ENCODE results near the gene FBXL7. TPM values are rescaled to one million over a fixed set of nuclear protein-coding genes. Genes with fewer than 3 reads are reported as not detected.

FBXL7 gene
- polyA plus RNA-seq, 3 donors from 2014 or later, result not detected

- H3K4me3 Mint-ChIP-seq, result no peak overlapping the region
- no peaks in the 10 kb centered on the region for H3K36me3 Mint-ChIP-seq
- H3K27me3 Mint-ChIP-seq (ENCODE audit: low read depth in 3 of 3), result no peaks in the 10 kb centered on the region
- H3K4me1 Mint-ChIP-seq, result no peaks in the 10 kb centered on the region
- DNase-seq, result no peak
- peaks cover 6 to 18% (median 12%) of the 10 kb centered on the region in 6 donors for H3K9me3 Mint-ChIP-seq
- no peak overlapping the region for H3K27ac Mint-ChIP-seq
These were observed 127.1 kb downstream of the FBXL7 start for GRCh38 chr5:15627109-15627508.

GRCh38 chr5:15627647-15628046 is 127.7 kb downstream of the FBXL7 start:
- H3K4me1 Mint-ChIP-seq, result no peaks in the 10 kb centered on the region
- no peak overlapping the region for H3K27ac Mint-ChIP-seq
- H3K4me3 Mint-ChIP-seq, result no peak overlapping the region
- peaks cover 6 to 17% (median 12%) of the 10 kb centered on the region in 6 donors for H3K9me3 Mint-ChIP-seq
- DNase-seq, result no peak
- no peaks in the 10 kb centered on the region for H3K27me3 Mint-ChIP-seq (ENCODE audit: low read depth in 3 of 3)
- H3K36me3 Mint-ChIP-seq, result no peaks in the 10 kb centered on the region

- H3K9me3 Mint-ChIP-seq, result peaks cover 4 to 18% (median 9%) of the 10 kb centered on the region in 6 donors
- H3K4me1 Mint-ChIP-seq, result no peaks in the 10 kb centered on the region
- DNase-seq, result no peak
- no peak overlapping the region for H3K27ac Mint-ChIP-seq
- H3K4me3 Mint-ChIP-seq, result no peak overlapping the region
- no peaks in the 10 kb centered on the region for H3K36me3 Mint-ChIP-seq
- H3K27me3 Mint-ChIP-seq (ENCODE audit: low read depth in 3 of 3), result no peaks in the 10 kb centered on the region
These were observed 130.5 kb downstream of the FBXL7 start for GRCh38 chr5:15630441-15630840.

- Mint-ChIP-seq H3K27ac (no peak overlapping the region), H3K4me3 (no peak overlapping the region), H3K36me3 (no peaks in the 10 kb centered on the region), H3K27me3 (ENCODE audit: low read depth in 3 of 3) (no peaks in the 10 kb centered on the region), H3K9me3 (peaks cover 7 to 29% (median 12%) of the 10 kb centered on the region in 6 donors), H3K4me1 (no peaks in the 10 kb centered on the region)
- DNase-seq, result no peak
These were observed 134.8 kb downstream of the FBXL7 start for GRCh38 chr5:15634591-15635288.

- no peaks in the 10 kb centered on the region for H3K4me1 Mint-ChIP-seq
- peaks cover 7 to 31% (median 13%) of the 10 kb centered on the region in 6 donors for H3K9me3 Mint-ChIP-seq
- H3K36me3 Mint-ChIP-seq, result no peaks in the 10 kb centered on the region
- no peaks in the 10 kb centered on the region for H3K27me3 Mint-ChIP-seq (ENCODE audit: low read depth in 3 of 3)
- no peak for DNase-seq
- no peak overlapping the region for H3K27ac Mint-ChIP-seq
- H3K4me3 Mint-ChIP-seq, result no peak overlapping the region
These were observed 135.3 kb downstream of the FBXL7 start for GRCh38 chr5:15635289-15635616.

- Mint-ChIP-seq H3K4me3 (no peak overlapping the region), H3K36me3 (no peaks in the 10 kb centered on the region), H3K27me3 (ENCODE audit: low read depth in 3 of 3) (no peaks in the 10 kb centered on the region), H3K27ac (no peak overlapping the region), H3K9me3 (peaks cover 10 to 42% (median 16%) of the 10 kb centered on the region in 6 donors), H3K4me1 (no peaks in the 10 kb centered on the region)
- no peak for DNase-seq
These were observed 137.4 kb downstream of the FBXL7 start for GRCh38 chr5:15637345-15637744.

- Mint-ChIP-seq H3K36me3 (no peaks in the 10 kb centered on the region), H3K27ac (no peak overlapping the region)
- no peak for DNase-seq
These were observed 137.9 kb downstream of the FBXL7 start for GRCh38 chr5:15637886-15638285.

GRCh38 chr5:15638296-15638695 is 138.3 kb downstream of the FBXL7 start:
- Mint-ChIP-seq H3K4me3 (no peak overlapping the region), H3K27ac (no peak overlapping the region), H3K36me3 (no peaks in the 10 kb centered on the region), H3K27me3 (ENCODE audit: low read depth in 3 of 3) (no peaks in the 10 kb centered on the region), H3K4me1 (no peaks in the 10 kb centered on the region), H3K9me3 (peaks cover 10 to 50% (median 14%) of the 10 kb centered on the region in 6 donors)
- no peak for DNase-seq

More at GRCh38 chr5:15637886-15638285, 137.9 kb downstream of the FBXL7 start:
- no peaks in the 10 kb centered on the region for H3K4me1 Mint-ChIP-seq
- H3K9me3 Mint-ChIP-seq, result peaks cover 10 to 46% (median 14%) of the 10 kb centered on the region in 6 donors
- no peak overlapping the region for H3K4me3 Mint-ChIP-seq
- no peaks in the 10 kb centered on the region for H3K27me3 Mint-ChIP-seq (ENCODE audit: low read depth in 3 of 3)

- Mint-ChIP-seq H3K36me3 (no peaks in the 10 kb centered on the region), H3K9me3 (peaks cover 10 to 55% (median 16%) of the 10 kb centered on the region in 6 donors), H3K27ac (no peak overlapping the region), H3K4me1 (no peaks in the 10 kb centered on the region), H3K4me3 (no peak overlapping the region), H3K27me3 (ENCODE audit: low read depth in 3 of 3) (no peaks in the 10 kb centered on the region)
- no peak for DNase-seq
These were observed 139.3 kb downstream of the FBXL7 start for GRCh38 chr5:15639288-15639687.

GRCh38 chr5:15640116-15640515 is 140.1 kb downstream of the FBXL7 start:
- peaks cover 10 to 60% (median 18%) of the 10 kb centered on the region in 6 donors for H3K9me3 Mint-ChIP-seq
- H3K27ac Mint-ChIP-seq, result no peak overlapping the region
- H3K4me1 Mint-ChIP-seq, result no peaks in the 10 kb centered on the region
- no peak for DNase-seq
- no peaks in the 10 kb centered on the region for H3K36me3 Mint-ChIP-seq
- no peaks in the 10 kb centered on the region for H3K27me3 Mint-ChIP-seq (ENCODE audit: low read depth in 3 of 3)
- no peak overlapping the region for H3K4me3 Mint-ChIP-seq

- H3K27me3 Mint-ChIP-seq (ENCODE audit: low read depth in 3 of 3), result no peaks in the 10 kb centered on the region
These were observed 143.8 kb downstream of the FBXL7 start for GRCh38 chr5:15643731-15644130.

GRCh38 chr5:15645381-15646160 is 145.6 kb downstream of the FBXL7 start:
- H3K4me1 Mint-ChIP-seq, result no peaks in the 10 kb centered on the region
- no peak overlapping the region for H3K27ac Mint-ChIP-seq
- H3K9me3 Mint-ChIP-seq, result peaks cover 8 to 50% (median 13%) of the 10 kb centered on the region in 6 donors

More at GRCh38 chr5:15643731-15644130, 143.8 kb downstream of the FBXL7 start:
- Mint-ChIP-seq H3K36me3 (no peaks in the 10 kb centered on the region), H3K4me1 (no peaks in the 10 kb centered on the region), H3K4me3 (no peak overlapping the region), H3K27ac (no peak overlapping the region), H3K9me3 (peaks cover 10 to 60% (median 16%) of the 10 kb centered on the region in 6 donors)
- no peak for DNase-seq

GRCh38 chr5:15646371-15646770 is 146.4 kb downstream of the FBXL7 start:
- Mint-ChIP-seq H3K9me3 (peaks cover 8 to 47% (median 15%) of the 10 kb centered on the region in 6 donors), H3K27me3 (ENCODE audit: low read depth in 3 of 3) (no peaks in the 10 kb centered on the region), H3K27ac (no peak overlapping the region), H3K4me3 (no peak overlapping the region), H3K36me3 (no peaks in the 10 kb centered on the region), H3K4me1 (no peaks in the 10 kb centered on the region)
- DNase-seq, result no peak

More at GRCh38 chr5:15645381-15646160, 145.6 kb downstream of the FBXL7 start:
- Mint-ChIP-seq H3K4me3 (no peak overlapping the region), H3K36me3 (no peaks in the 10 kb centered on the region), H3K27me3 (ENCODE audit: low read depth in 3 of 3) (no peaks in the 10 kb centered on the region)
- no peak for DNase-seq

GRCh38 chr5:15647251-15647650 is 147.3 kb downstream of the FBXL7 start:
- H3K4me3 Mint-ChIP-seq, result no peak overlapping the region
- H3K4me1 Mint-ChIP-seq, result no peaks in the 10 kb centered on the region
- H3K36me3 Mint-ChIP-seq, result no peaks in the 10 kb centered on the region
- peaks cover 6 to 39% (median 16%) of the 10 kb centered on the region in 6 donors for H3K9me3 Mint-ChIP-seq
- H3K27ac Mint-ChIP-seq, result no peak overlapping the region
- DNase-seq, result no peak
- H3K27me3 Mint-ChIP-seq (ENCODE audit: low read depth in 3 of 3), result no peaks in the 10 kb centered on the region
